Prostate gland (tissue), 2 donors: Measurements from ENCODE around the gene AIPL1. TPM values are rescaled to one million over a fixed set of nuclear protein-coding genes. Genes with fewer than 3 reads are reported as not detected.

ENCODE experiments used
- DNase-seq: peaks from one replicate; pipeline ENCODE4 v3.0.0-alpha.2; 2019; ENCODE audit warnings: low spot score
- H3K27ac ChIP-seq, 2 donors: fragments of 200-600 bp; sonication (generic); 2 replicates each; pipeline ENCODE4 v1.5.1; 2017 to 2019
- H3K27me3 ChIP-seq: fragments of 200-600 bp; sonication (generic); replicated peaks from 2 replicates; pipeline ENCODE4 v1.5.1; 2019; ENCODE audit not compliant: insufficient read depth
- H3K36me3 ChIP-seq, 2 donors: fragments of 200-600 bp; sonication (generic); 1 replicate in 1 of 2; 2 replicates in 1 of 2; pipeline versions ENCODE4 v1.5.1 to v1.8.1; 2017 to 2019
- H3K4me1 ChIP-seq: fragments of 200-600 bp; sonication (generic); replicated peaks from 2 replicates; pipeline ENCODE4 v1.5.1; 2019
- H3K4me3 ChIP-seq, 2 donors: fragments of 200-600 bp; sonication (generic); 2 replicates each; pipeline ENCODE4 v1.5.1; 2017 to 2019
- H3K9me3 ChIP-seq: fragments of 200-600 bp; sonication (generic); 2 replicates; pipeline ENCODE4 v1.5.1; 2017
- POLR2A ChIP-seq: fragments of 450-650 bp; IDR thresholded peaks from one replicate; pipeline ENCODE4 v1.6.1; 2016; ENCODE audit warnings: antibody characterized with exemption, mild to moderate bottlenecking
- POLR2AphosphoS5 ChIP-seq: sonication (generic); formaldehyde crosslinking; IDR thresholded peaks from one replicate; pipeline ENCODE4 v1.6.1; 2017; ENCODE audit warnings: antibody characterized with exemption
- WGBS: methylation state at CpG from one replicate; pipeline ENCODE4 v1.1.5; 2018; 5-methylcytosine and 5-hydroxymethylcytosine counted together
- intact Hi-C: fragments of 100-400 bp; cut with DNase I; formaldehyde crosslinking; loops from one replicate; pipeline ENCODE4 v1.14.2; 2022
- total RNA-seq, 2 donors: library from RNA; depleted of rRNA; stranded (reverse); fragments of >200 nt; gene quantifications; one replicate each; pipeline ENCODE4 v1.1.0, GENCODE V29; 2016
- TF ChIP-seq, protein P1 (sequence below), 4 experiments: fragments of 200-600 bp in 2 of 4; fragments of 450-650 bp in 2 of 4; sonication (generic) in 2 of 4; IDR thresholded peaks; 1 replicate in 3 of 4; 2 replicates in 1 of 4; pipeline ENCODE4 v1.5.1; 2016 to 2019; ENCODE audit warnings: antibody characterized with exemption in 4 of 4, mild to moderate bottlenecking in 2 of 4, moderate library complexity in 2 of 4

Gene AIPL1
- total RNA-seq, 2 donors from 2014 or later: not detected

DNA sequence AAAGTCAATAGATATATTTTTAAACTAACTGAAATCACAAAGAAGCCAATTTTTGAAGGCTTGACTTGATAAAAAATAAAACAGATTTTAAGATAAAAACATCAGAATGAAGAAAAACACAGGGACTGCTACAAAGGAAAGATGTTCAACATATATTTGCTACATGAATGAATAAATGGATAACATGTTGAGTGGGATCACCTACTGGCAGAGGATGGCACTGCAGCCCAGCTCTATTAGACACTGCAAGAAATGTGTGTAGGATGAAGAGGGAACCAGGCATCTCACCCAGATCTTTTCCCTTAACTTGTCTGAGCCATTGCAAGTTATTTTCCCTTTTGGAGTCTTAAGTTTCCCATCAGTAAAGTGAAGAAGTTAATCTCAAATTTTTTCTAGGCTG lies 4.2 kb downstream of the AIPL1 start:
- H3K4me1 ChIP-seq: no peaks in the 10 kb centered on the region
- no peaks in the 10 kb centered on the region for H3K9me3 ChIP-seq
- H3K4me3 ChIP-seq: no peak overlapping the region
- intact Hi-C loops: no loop called here
- DNase-seq: no peak
- no peak overlapping the region for H3K27ac ChIP-seq
- H3K27me3 ChIP-seq: no peaks in the 10 kb centered on the region
- TF ChIP-seq, protein P1, sequence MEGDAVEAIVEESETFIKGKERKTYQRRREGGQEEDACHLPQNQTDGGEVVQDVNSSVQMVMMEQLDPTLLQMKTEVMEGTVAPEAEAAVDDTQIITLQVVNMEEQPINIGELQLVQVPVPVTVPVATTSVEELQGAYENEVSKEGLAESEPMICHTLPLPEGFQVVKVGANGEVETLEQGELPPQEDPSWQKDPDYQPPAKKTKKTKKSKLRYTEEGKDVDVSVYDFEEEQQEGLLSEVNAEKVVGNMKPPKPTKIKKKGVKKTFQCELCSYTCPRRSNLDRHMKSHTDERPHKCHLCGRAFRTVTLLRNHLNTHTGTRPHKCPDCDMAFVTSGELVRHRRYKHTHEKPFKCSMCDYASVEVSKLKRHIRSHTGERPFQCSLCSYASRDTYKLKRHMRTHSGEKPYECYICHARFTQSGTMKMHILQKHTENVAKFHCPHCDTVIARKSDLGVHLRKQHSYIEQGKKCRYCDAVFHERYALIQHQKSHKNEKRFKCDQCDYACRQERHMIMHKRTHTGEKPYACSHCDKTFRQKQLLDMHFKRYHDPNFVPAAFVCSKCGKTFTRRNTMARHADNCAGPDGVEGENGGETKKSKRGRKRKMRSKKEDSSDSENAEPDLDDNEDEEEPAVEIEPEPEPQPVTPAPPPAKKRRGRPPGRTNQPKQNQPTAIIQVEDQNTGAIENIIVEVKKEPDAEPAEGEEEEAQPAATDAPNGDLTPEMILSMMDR (IDR thresholded peaks at IDR 0.05): peak in 1 of 4 experiments; percentile 5
- TF ChIP-seq POLR2A (no peak), POLR2AphosphoS5 (no peak)
- H3K36me3 ChIP-seq: no peaks in the 10 kb centered on the region

DNA sequence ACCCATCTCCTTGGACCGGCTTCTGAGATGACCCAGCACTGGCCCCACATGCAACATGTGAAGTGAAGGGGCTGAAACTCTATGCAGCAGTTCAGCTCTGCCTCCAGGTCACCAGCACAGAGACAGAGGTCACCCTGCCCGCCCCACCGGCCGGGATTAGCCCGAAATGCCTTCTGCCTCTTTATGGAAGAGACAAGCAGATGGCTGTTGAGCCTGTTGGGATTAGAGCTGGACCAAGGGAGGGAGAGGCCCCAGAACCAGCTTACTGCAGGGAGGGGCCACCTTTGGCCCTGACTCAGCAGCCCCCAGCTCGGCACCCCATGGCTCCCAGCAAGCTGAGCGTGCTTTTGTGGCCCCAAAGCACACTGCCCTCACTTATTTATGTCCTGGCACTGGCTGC lies 5.7 kb downstream of the AIPL1 start:
- WGBS: 90% methylated on average over 3 of the region's 7 CpGs
- no peaks in the 10 kb centered on the region for H3K9me3 ChIP-seq
- H3K36me3 ChIP-seq: no peaks in the 10 kb centered on the region
- no peaks in the 10 kb centered on the region for H3K27me3 ChIP-seq
- TF ChIP-seq POLR2A (no peak), POLR2AphosphoS5 (no peak)
- TF ChIP-seq, protein P1 (IDR thresholded peaks at IDR 0.05): no peak
- DNase-seq: no peak
- no peak overlapping the region for H3K4me3 ChIP-seq
- intact Hi-C loops: no loop called here
- no peaks in the 10 kb centered on the region for H3K4me1 ChIP-seq
- no peak overlapping the region for H3K27ac ChIP-seq

DNA sequence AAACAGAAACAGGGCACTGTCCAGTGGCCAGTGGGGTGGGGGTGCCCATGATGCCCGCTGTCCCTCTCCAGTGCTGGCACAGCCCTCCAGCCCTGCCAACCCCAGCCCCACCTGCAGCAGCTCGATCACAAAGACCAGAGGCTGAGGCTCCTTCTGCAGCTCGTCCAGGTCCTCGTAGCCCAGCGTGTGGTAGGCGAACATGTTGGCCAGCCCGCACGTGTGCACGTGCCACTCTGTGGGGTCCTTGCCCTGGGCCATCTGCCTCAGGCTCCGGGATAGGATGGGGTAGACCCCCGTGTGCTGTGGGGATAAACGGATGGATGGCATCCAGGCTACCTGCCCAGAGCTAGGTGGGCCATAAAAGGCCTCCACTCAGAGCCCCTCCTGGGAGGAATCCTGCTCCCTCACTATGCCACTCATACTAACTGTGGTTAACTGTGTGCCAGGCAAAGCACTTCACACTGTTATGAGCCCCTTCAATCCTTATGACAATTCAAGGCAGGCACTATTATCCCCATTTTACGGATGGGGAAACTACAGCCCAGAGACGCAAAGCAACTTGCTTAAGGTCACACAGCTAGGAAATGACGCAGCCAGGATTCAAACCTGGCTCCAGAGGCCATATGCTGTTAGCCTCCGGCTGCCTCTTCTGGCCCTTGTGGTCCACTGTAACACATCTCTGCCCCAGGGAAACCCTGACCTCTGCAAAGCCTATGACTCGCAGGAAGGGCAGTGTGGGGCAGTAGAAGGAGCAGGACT lies 6.5 kb downstream of the AIPL1 start:
- H3K36me3 ChIP-seq: no peaks in the 10 kb centered on the region
- H3K9me3 ChIP-seq: no peaks in the 10 kb centered on the region
- intact Hi-C loops: no loop called here

DNA sequence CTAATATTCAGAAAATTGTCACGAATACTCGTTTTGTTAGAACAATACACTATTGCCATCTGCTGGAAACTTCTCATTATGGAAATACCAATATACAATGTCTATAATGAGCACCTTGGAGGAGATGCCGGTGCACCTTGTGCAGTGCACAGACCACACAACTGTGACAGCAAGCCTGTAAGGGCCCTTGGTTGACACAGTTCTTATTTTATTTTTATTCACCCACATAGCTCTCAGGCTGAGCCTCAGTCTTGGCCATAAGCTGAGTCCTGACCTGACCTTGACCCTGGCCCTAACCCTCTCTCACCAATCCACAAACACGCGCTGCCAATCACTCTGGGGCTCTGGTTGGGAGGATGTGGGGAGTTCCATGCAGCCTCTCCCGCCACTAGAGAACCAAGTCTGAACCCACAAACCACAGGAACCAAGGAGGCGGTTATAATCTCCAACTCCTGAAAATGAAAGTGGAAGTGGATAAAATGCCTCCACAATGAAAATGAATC lies 7.6 kb downstream of the AIPL1 start:
- DNase-seq: no peak
- 73% methylated on average over 7 of the region's 7 CpGs for WGBS
- intact Hi-C loops: no loop called here
- Histone ChIP-seq H3K9me3 (no peaks in the 10 kb centered on the region), H3K27me3 (no peaks in the 10 kb centered on the region), H3K27ac (no peak overlapping the region), H3K4me3 (no peak overlapping the region), H3K36me3 (no peaks in the 10 kb centered on the region), H3K4me1 (no peaks in the 10 kb centered on the region)
- TF ChIP-seq, protein P1 (IDR thresholded peaks at IDR 0.05): no peak
- TF ChIP-seq POLR2A: no peak
- TF ChIP-seq POLR2AphosphoS5: no peak

More for the DNA sequence above, 6.5 kb downstream of the AIPL1 start:
- H3K4me1 ChIP-seq: no peaks in the 10 kb centered on the region
- WGBS: 88% methylated on average over 14 of the region's 17 CpGs
- no peak for DNase-seq
- H3K27me3 ChIP-seq: no peaks in the 10 kb centered on the region
- no peak overlapping the region for H3K4me3 ChIP-seq
- no peak overlapping the region for H3K27ac ChIP-seq
- TF ChIP-seq, protein P1 (IDR thresholded peaks at IDR 0.05): no peak
- TF ChIP-seq POLR2AphosphoS5 (no peak), POLR2A (no peak)
